HepG2 (cell line): ENCODE measurements around the gene MOB4. TPM values are rescaled to one million over a fixed set of nuclear protein-coding genes. Genes with fewer than 3 reads are reported as not detected.

Experiments
- ARNTL ChIP-seq: sonication (generic); formaldehyde crosslinking; IDR thresholded peaks from 2 replicates; pipeline ENCODE4 v1.4.0; 2020; ENCODE audit warnings: mild to moderate bottlenecking, missing genetic modification reagents
- FOXC1 ChIP-seq: sonication (generic); formaldehyde crosslinking; IDR thresholded peaks from 2 replicates; pipeline ENCODE4 v1.8.0; 2022; ENCODE audit warnings: mild to moderate bottlenecking, missing genetic modification reagents, borderline replicate concordance
- GTF3A ChIP-seq: sonication (generic); formaldehyde crosslinking; conservative IDR thresholded peaks from 2 replicates; pipeline ENCODE4 v1.4.0; 2020; ENCODE audit warnings: mild to moderate bottlenecking, missing genetic modification reagents
- HNRNPK ChIP-seq: fragments of 200-400 bp; formaldehyde crosslinking; IDR thresholded peaks from 2 replicates; pipeline ENCODE4 v1.6.1; 2018; ENCODE audit warnings: low read length, low read depth, moderate library complexity, mild to moderate bottlenecking; ENCODE audit not compliant: poor library complexity, severe bottlenecking
- HOXA3 ChIP-seq: sonication (generic); formaldehyde crosslinking; IDR thresholded peaks from 2 replicates; pipeline ENCODE4 v1.5.0; 2020; ENCODE audit warnings: missing genetic modification reagents
- KLF15 ChIP-seq: sonication (generic); formaldehyde crosslinking; IDR thresholded peaks from 2 replicates; pipeline ENCODE4 v1.8.1; 2023; ENCODE audit warnings: borderline replicate concordance, mild to moderate bottlenecking, inconsistent platforms, missing genetic modification reagents, mixed read lengths
- KLF9 ChIP-seq: IDR thresholded peaks from 2 replicates; pipeline ENCODE4 v1.6.1; 2016; ENCODE audit warnings: low read depth
- PHF5A ChIP-seq: IDR thresholded peaks from one replicate; pipeline ENCODE4 v1.6.1; 2018; ENCODE audit warnings: low read depth, missing genetic modification reagents; ENCODE audit not compliant: unreplicated experiment
- RBAK ChIP-seq: sonication (generic); formaldehyde crosslinking; IDR thresholded peaks from 2 replicates; pipeline ENCODE4 v1.5.1; 2020; ENCODE audit warnings: mild to moderate bottlenecking, missing genetic modification reagents
- RELA ChIP-seq: sonication (generic); formaldehyde crosslinking; IDR thresholded peaks from 2 replicates; pipeline ENCODE4 v1.4.0; 2020; ENCODE audit warnings: missing genetic modification reagents
- SMAD3 ChIP-seq: sonication (generic); formaldehyde crosslinking; IDR thresholded peaks from 2 replicates; pipeline ENCODE4 v1.4.0; 2020; ENCODE audit warnings: missing genetic modification reagents
- SNAI1 ChIP-seq: sonication (generic); formaldehyde crosslinking; IDR thresholded peaks from 2 replicates; pipeline ENCODE4 v1.5.0; 2020; ENCODE audit warnings: mild to moderate bottlenecking, missing genetic modification reagents, borderline replicate concordance
- THYN1 ChIP-seq: sonication (generic); formaldehyde crosslinking; IDR thresholded peaks from 2 replicates; pipeline ENCODE4 v1.8.1; 2023; ENCODE audit warnings: low read depth, mild to moderate bottlenecking, moderate library complexity, missing genetic modification reagents, borderline replicate concordance
- ZBTB26 ChIP-seq: IDR thresholded peaks from 2 replicates; pipeline ENCODE4 v1.6.1; 2016; ENCODE audit warnings: missing compliant biosample characterization, missing genetic modification reagents, borderline replicate concordance
- ZNF296 ChIP-seq: sonication (generic); formaldehyde crosslinking; conservative IDR thresholded peaks from 2 replicates; pipeline ENCODE4 v1.5.0; 2020; ENCODE audit warnings: mild to moderate bottlenecking, missing genetic modification reagents
- ZNF382 ChIP-seq: sonication (generic); formaldehyde crosslinking; IDR thresholded peaks from 2 replicates; pipeline ENCODE4 v1.5.0; 2020; ENCODE audit warnings: missing genetic modification reagents, mild to moderate bottlenecking, borderline replicate concordance
- polyA plus RNA-seq, 8 experiments: library from polyadenylated mRNA; depleted of rRNA in 3 of 8; stranded (reverse) in 7 of 8; unstranded in 1 of 8; fragments of >200 nt; fragmentation: Illumina TruSeq in 4 of 8; extraction: Trizol in 4 of 8; gene quantifications; 2 replicates each; pipeline versions ENCODE4 v1.2.1 to v1.2.3, GENCODE V29; 2011 to 2016; ENCODE audit warnings: low read depth in 4 of 8, missing spikeins in 1 of 8, mixed read lengths in 1 of 8; ENCODE audit not compliant: insufficient read depth in 1 of 8
- total RNA-seq, 5 experiments: library from RNA; depleted of rRNA; stranded (reverse); fragments of >200 nt; fragmentation: Illumina TruSeq; extraction: Trizol; gene quantifications; 2 replicates each; pipeline ENCODE4 v1.2.3, GENCODE V29; 2016; ENCODE audit warnings: low read depth in 1 of 5
- TF ChIP-seq, protein P1 (sequence below): sonication (generic); formaldehyde crosslinking; IDR thresholded peaks from 2 replicates; pipeline ENCODE4 v1.5.0; 2020; ENCODE audit warnings: missing genetic modification reagents
- TF ChIP-seq, protein P2 (sequence below): sonication (generic); formaldehyde crosslinking; IDR thresholded peaks from 2 replicates; pipeline ENCODE4 v1.5.0; 2020; ENCODE audit warnings: missing genetic modification reagents
- TF ChIP-seq, protein P3 (sequence below): sonication (generic); formaldehyde crosslinking; IDR thresholded peaks from 2 replicates; pipeline ENCODE4 v1.4.0; 2020; ENCODE audit warnings: missing genetic modification reagents, borderline replicate concordance

MOB4 gene
- total and polyA plus RNA-seq, 2 of the 13 experiments (the other 11 are each of a cell fraction or from before 2014, with no cell fraction given): 35.7 to 38.6 TPM

DNA sequence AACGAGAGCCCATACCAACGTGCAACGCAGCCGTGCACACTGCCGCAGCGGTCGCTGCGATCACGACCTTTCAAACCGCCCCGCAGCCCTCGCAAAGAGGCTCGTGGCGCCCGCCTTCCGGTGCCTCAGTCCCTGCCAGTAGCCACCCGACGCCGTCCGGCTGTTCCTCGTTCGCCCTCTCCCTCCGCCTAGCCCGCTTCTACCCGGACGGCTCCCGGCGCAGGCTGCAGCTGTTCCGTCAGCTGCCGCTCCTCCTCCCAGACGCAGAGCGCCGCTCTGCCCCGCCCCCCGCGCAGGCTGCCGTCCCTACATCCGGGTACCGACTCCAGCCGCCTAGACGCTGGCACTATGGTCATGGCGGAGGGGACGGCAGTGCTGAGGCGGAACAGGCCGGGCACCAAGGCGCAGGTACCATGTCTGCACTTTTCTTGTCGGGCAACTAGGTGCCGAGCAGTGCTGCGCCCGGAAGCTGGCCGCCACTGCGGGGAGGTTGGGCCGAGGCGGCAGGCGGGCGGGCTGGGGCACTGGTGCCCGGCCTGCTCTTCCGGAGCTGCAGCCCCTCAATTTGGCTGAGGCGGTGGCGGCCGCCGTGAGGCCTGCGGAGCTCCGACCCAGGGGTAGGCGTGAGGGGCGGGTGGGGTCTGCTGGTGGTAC is at the start of gene MOB4 (continued):
- TF ChIP-seq GTF3A (CRISPR knock-in tag) (no peak), ZBTB26 (CRISPR knock-in tag) (peak; percentile 92; the same call in 1 of the 2 replicates), RBAK (CRISPR knock-in tag) (no peak), THYN1 (CRISPR knock-in tag) (peak; percentile 96; the same call in 1 of the 2 replicates), FOXC1 (CRISPR knock-in tag) (peak; percentile 99), ZNF296 (CRISPR knock-in tag) (peak; percentile 89), SNAI1 (CRISPR knock-in tag) (no peak; the same call in none of the 2 replicates), ARNTL (CRISPR knock-in tag) (peak; percentile 93), ZNF382 (CRISPR knock-in tag) (no peak), RELA (no peak; the same call in 1 of the 2 replicates), SMAD3 (peak; percentile 93; the same call in 1 of the 2 replicates), KLF9 (CRISPR knock-in tag) (peak; percentile 92), HOXA3 (CRISPR knock-in tag) (peak; percentile 98), HNRNPK (peak; percentile 97), KLF15 (CRISPR knock-in tag) (peak; percentile 83), PHF5A (CRISPR knock-in tag) (peak; percentile 99)
- TF ChIP-seq, protein P1, sequence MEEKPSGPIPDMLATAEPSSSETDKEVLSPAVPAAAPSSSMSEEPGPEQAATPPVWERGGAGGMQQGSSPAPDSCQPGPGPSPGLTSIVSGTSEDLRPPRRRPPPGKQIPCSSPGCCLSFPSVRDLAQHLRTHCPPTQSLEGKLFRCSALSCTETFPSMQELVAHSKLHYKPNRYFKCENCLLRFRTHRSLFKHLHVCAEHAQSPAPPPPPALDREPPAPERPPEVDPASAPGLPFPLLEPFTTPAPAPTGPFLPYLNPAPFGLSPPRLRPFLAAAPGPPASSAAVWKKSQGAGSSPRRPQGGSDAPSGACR: peak; percentile 99
- TF ChIP-seq, protein P2, sequence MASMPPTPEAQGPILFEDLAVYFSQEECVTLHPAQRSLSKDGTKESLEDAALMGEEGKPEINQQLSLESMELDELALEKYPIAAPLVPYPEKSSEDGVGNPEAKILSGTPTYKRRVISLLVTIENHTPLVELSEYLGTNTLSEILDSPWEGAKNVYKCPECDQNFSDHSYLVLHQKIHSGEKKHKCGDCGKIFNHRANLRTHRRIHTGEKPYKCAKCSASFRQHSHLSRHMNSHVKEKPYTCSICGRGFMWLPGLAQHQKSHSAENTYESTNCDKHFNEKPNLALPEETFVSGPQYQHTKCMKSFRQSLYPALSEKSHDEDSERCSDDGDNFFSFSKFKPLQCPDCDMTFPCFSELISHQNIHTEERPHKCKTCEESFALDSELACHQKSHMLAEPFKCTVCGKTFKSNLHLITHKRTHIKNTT (CRISPR knock-in tag): no peak
- TF ChIP-seq, protein P3, sequence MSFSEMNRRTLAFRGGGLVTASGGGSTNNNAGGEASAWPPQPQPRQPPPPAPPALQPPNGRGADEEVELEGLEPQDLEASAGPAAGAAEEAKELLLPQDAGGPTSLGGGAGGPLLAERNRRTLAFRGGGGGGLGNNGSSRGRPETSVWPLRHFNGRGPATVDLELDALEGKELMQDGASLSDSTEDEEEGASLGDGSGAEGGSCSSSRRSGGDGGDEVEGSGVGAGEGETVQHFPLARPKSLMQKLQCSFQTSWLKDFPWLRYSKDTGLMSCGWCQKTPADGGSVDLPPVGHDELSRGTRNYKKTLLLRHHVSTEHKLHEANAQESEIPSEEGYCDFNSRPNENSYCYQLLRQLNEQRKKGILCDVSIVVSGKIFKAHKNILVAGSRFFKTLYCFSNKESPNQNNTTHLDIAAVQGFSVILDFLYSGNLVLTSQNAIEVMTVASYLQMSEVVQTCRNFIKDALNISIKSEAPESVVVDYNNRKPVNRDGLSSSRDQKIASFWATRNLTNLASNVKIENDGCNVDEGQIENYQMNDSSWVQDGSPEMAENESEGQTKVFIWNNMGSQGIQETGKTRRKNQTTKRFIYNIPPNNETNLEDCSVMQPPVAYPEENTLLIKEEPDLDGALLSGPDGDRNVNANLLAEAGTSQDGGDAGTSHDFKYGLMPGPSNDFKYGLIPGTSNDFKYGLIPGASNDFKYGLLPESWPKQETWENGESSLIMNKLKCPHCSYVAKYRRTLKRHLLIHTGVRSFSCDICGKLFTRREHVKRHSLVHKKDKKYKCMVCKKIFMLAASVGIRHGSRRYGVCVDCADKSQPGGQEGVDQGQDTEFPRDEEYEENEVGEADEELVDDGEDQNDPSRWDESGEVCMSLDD (CRISPR knock-in tag): peak; percentile 72; the same call in 1 of the 2 replicates
